Occipital lobe (tissue), 2 donors: ENCODE results near the gene ZC3H14. TPM values are rescaled to one million over a fixed set of nuclear protein-coding genes. Genes with fewer than 3 reads are reported as not detected.

Experiments
- small RNA-seq: library from RNA; depleted of rRNA; stranded (forward); fragments of <200 nt; gene quantifications from one replicate; pipeline ENCODE3, GENCODE V24; 2014
- total RNA-seq: library from RNA; depleted of rRNA; stranded (reverse); fragments of >200 nt; gene quantifications from one replicate; pipeline ENCODE4 v1.2.3, GENCODE V29; 2014

The ZC3H14 gene
- total RNA-seq, 1 donor from 2014 or later: 80.6 TPM

Small RNA genes within 50 kb of the gene (small RNA-seq; reads per million reads assigned to genes)
- not detected for gene RNU4-22P

Other genes with a start within 250 kb of the ZC3H14 start
- 18.9 TPM for gene KCNK10, start 239.8 kb upstream of the ZC3H14 start, total RNA-seq
- 131 TPM for gene SPATA7, start 177.4 kb upstream of the ZC3H14 start, total RNA-seq
- gene PTPN21, start 8.0 kb upstream of the ZC3H14 start, total RNA-seq: 9.0 TPM
- 30.3 TPM for gene EML5, start 229.9 kb downstream of the ZC3H14 start, total RNA-seq